ENCODE data around the gene KCNK4. TPM values are rescaled to one million over a fixed set of nuclear protein-coding genes. Genes with fewer than 3 reads are reported as not detected.

The KCNK4 gene
- total and polyA plus RNA-seq, 2 experiments from 2014 or later = 0.13 TPM; not detected in 1

- H3K27ac ChIP-seq = peak within 1 kb of the TSS; percentile 88
- H2AFZ ChIP-seq = peak within 1 kb of the TSS; percentile 85
- TF ChIP-seq EZH2 (IDR thresholded peaks at IDR 0.05; ENCODE audit: insufficient read depth, poor library complexity, severe bottlenecking) (no peak), EZH2phosphoT487 (IDR thresholded peaks at IDR 0.05; ENCODE audit: insufficient read depth, low read depth) (no peak)
- H3F3A ChIP-seq (ENCODE audit: insufficient read depth) = no peaks in the 10 kb centered on the region
- no peaks in the 10 kb centered on the region for H3K9me3 ChIP-seq (ENCODE audit: low read depth)
- H3K9me2 ChIP-seq (ENCODE audit: insufficient read depth) = no peaks in the 10 kb centered on the region
- H3K4me1 ChIP-seq (ENCODE audit: insufficient read depth) = no peaks in the 10 kb centered on the region
- peak; percentile 87 for DNase-seq
- peak within 1 kb of the TSS; percentile 88 for H3K4me3 ChIP-seq
- H4K20me1 ChIP-seq (ENCODE audit: insufficient read depth) = no peaks in the 10 kb centered on the region
- H3K9ac ChIP-seq = peak within 1 kb of the TSS; percentile 92
- H3K36me3 ChIP-seq (ENCODE audit: low read depth) = 0 out of 2 replicates have a peak, but pooled peaks cover 5% of the 10 kb centered on the region
- H3K4me2 ChIP-seq (ENCODE audit: unreplicated experiment) = peak within 1 kb of the TSS; percentile 97
- H3K27me3 ChIP-seq (replicated peaks; ENCODE audit: insufficient read depth) = no peaks in the 10 kb centered on the region
- peaks cover 39% of the 10 kb centered on the region for H3K79me2 ChIP-seq (ENCODE audit: insufficient read depth)
- 0 to 1% methylated on average over 54 to 78 of the region's 102 CpGs for WGBS, 2 experiments (ENCODE audit: low coverage in 1 of 2, low lambda C conversion rate in 2 of 2, missing lambda C conversion rate in 2 of 2)
- in situ Hi-C loops (cut with MboI) = no loop called here
Observed at GRCh38 chr11:64284962-64285884, 5.9 kb upstream of the KCNK4 start, which contains the start of gene GPR137. TSS of gene GPR137 (plus strand) at chr11:64285848. CDS start at chr11:64286525, 677 bp downstream.

GRCh38 chr11:64285885-64286800 is 5.0 kb upstream of the KCNK4 start:
- TF ChIP-seq EZH2 (IDR thresholded peaks at IDR 0.05; ENCODE audit: insufficient read depth, poor library complexity, severe bottlenecking) = no peak
- H3K9me3 ChIP-seq (ENCODE audit: low read depth) = no peaks in the 10 kb centered on the region
- peak overlapping the region; percentile 88; the same call in 1 of the 2 replicates for H3K27ac ChIP-seq
- no peaks in the 10 kb centered on the region for H3K9me2 ChIP-seq (ENCODE audit: insufficient read depth)
- H3K4me2 ChIP-seq (ENCODE audit: unreplicated experiment) = peak overlapping the region; percentile 97
- H3K9ac ChIP-seq = peak overlapping the region; percentile 92
- no peaks in the 10 kb centered on the region for H3K4me1 ChIP-seq (ENCODE audit: insufficient read depth)
- H3F3A ChIP-seq (ENCODE audit: insufficient read depth) = no peaks in the 10 kb centered on the region
- H4K20me1 ChIP-seq (ENCODE audit: insufficient read depth) = no peaks in the 10 kb centered on the region
- peak; percentile 29 for DNase-seq
- H3K27me3 ChIP-seq (replicated peaks; ENCODE audit: insufficient read depth) = no peaks in the 10 kb centered on the region; the same call in 1 of the 2 replicates
- WGBS, 2 experiments (ENCODE audit: low coverage in 1 of 2, low lambda C conversion rate in 2 of 2, missing lambda C conversion rate in 2 of 2) = 29 to 41% methylated on average over 22 to 31 of the region's 40 CpGs
- peak overlapping the region; percentile 88 for H3K4me3 ChIP-seq
- peaks cover 38% of the 10 kb centered on the region for H3K79me2 ChIP-seq (ENCODE audit: insufficient read depth)
- peak overlapping the region; percentile 85 for H2AFZ ChIP-seq
- H3K36me3 ChIP-seq (ENCODE audit: low read depth) = 0 out of 2 replicates have a peak, but pooled peaks cover 5% of the 10 kb centered on the region
- in situ Hi-C loops (cut with MboI) = no loop called here

GRCh38 chr11:64286801-64287159 is 4.3 kb upstream of the KCNK4 start:
- DNase-seq = no peak
- H3K9ac ChIP-seq = 0 out of 2 replicates have a peak overlapping the region, but pooled peaks have one; percentile 92
- H3K4me2 ChIP-seq (ENCODE audit: unreplicated experiment) = no peak overlapping the region
- peak overlapping the region; percentile 88; the same call in 1 of the 2 replicates for H3K4me3 ChIP-seq
- H3K9me2 ChIP-seq (ENCODE audit: insufficient read depth) = no peaks in the 10 kb centered on the region
- TF ChIP-seq EZH2 (IDR thresholded peaks at IDR 0.05; ENCODE audit: insufficient read depth, poor library complexity, severe bottlenecking) (no peak), EZH2phosphoT487 (IDR thresholded peaks at IDR 0.05; ENCODE audit: insufficient read depth, low read depth) (no peak)
- H3K27me3 ChIP-seq (replicated peaks; ENCODE audit: insufficient read depth) = peaks cover under 1% of the 10 kb centered on the region; the same call in 1 of the 2 replicates
- H4K20me1 ChIP-seq (ENCODE audit: insufficient read depth) = no peaks in the 10 kb centered on the region
- H3K27ac ChIP-seq = no peak overlapping the region
- no peaks in the 10 kb centered on the region for H3K9me3 ChIP-seq (ENCODE audit: low read depth)
- 0 out of 2 replicates have a peak, but pooled peaks cover 5% of the 10 kb centered on the region for H3K36me3 ChIP-seq (ENCODE audit: low read depth)
- 83 to 84% methylated on average over 9 of the region's 9 CpGs for WGBS, 2 experiments (ENCODE audit: low coverage in 1 of 2, low lambda C conversion rate in 2 of 2, missing lambda C conversion rate in 2 of 2)
- H2AFZ ChIP-seq = no peak overlapping the region
- no peaks in the 10 kb centered on the region for H3K4me1 ChIP-seq (ENCODE audit: insufficient read depth)
- H3F3A ChIP-seq (ENCODE audit: insufficient read depth) = no peaks in the 10 kb centered on the region
- peaks cover 32% of the 10 kb centered on the region for H3K79me2 ChIP-seq (ENCODE audit: insufficient read depth)
- in situ Hi-C loops (cut with MboI) = no loop called here
